GM21367 (cell line): ENCODE data around the gene PIAS1.

ENCODE experiments used
- ATAC-seq: cut with Tn5 transposase; IDR thresholded peaks from one replicate; pipeline ENCODE4 v1.9.1; 2021; ENCODE audit not compliant: unreplicated experiment

PIAS1 gene

GRCh38 chr15:68062214-68062613 lies 8.1 kb downstream of the PIAS1 start:
- no peak for ATAC-seq

- ATAC-seq, result no peak
Observed at GRCh38 chr15:68062946-68063465, 8.9 kb downstream of the PIAS1 start.

- no peak for ATAC-seq
Observed at GRCh38 chr15:68063606-68064005, 9.5 kb downstream of the PIAS1 start.

GRCh38 chr15:68073576-68074288 lies 19.6 kb downstream of the PIAS1 start:
- no peak for ATAC-seq

- no peak for ATAC-seq
Observed at GRCh38 chr15:68075764-68076385, 21.8 kb downstream of the PIAS1 start.

GRCh38 chr15:68078365-68078764 lies 24.2 kb downstream of the PIAS1 start:
- ATAC-seq, result no peak

- ATAC-seq, result no peak
Observed at GRCh38 chr15:68080334-68080733, 26.2 kb downstream of the PIAS1 start.

GRCh38 chr15:68080783-68081182 lies 26.7 kb downstream of the PIAS1 start:
- ATAC-seq, result no peak

GRCh38 chr15:68081869-68082505 lies 27.9 kb downstream of the PIAS1 start:
- ATAC-seq, result no peak

- no peak for ATAC-seq
Observed at GRCh38 chr15:68082735-68083134, 28.6 kb downstream of the PIAS1 start.

GRCh38 chr15:68083463-68083862 lies 29.3 kb downstream of the PIAS1 start:
- no peak for ATAC-seq

- ATAC-seq, result no peak
Observed at GRCh38 chr15:68085052-68085451, 30.9 kb downstream of the PIAS1 start.

GRCh38 chr15:68091743-68092142 lies 37.6 kb downstream of the PIAS1 start:
- no peak for ATAC-seq

- no peak for ATAC-seq
Observed at GRCh38 chr15:68096099-68096498, 42.0 kb downstream of the PIAS1 start.

- no peak for ATAC-seq
Observed at GRCh38 chr15:68097029-68097428, 42.9 kb downstream of the PIAS1 start.

- ATAC-seq, result no peak
Observed at GRCh38 chr15:68098465-68098864, 44.4 kb downstream of the PIAS1 start.

GRCh38 chr15:68100194-68100593 lies 46.1 kb downstream of the PIAS1 start:
- ATAC-seq, result no peak

GRCh38 chr15:68103603-68104002 lies 49.5 kb downstream of the PIAS1 start:
- no peak for ATAC-seq

- no peak for ATAC-seq
Observed at GRCh38 chr15:68106656-68107055, 52.5 kb downstream of the PIAS1 start.

- no peak for ATAC-seq
Observed at GRCh38 chr15:68107142-68107541, 53.0 kb downstream of the PIAS1 start.

- no peak for ATAC-seq
Observed at GRCh38 chr15:68112706-68113105, 58.6 kb downstream of the PIAS1 start.

GRCh38 chr15:68113273-68113672 lies 59.2 kb downstream of the PIAS1 start:
- ATAC-seq, result no peak
